ENCODE measurements around the gene SIPA1.
"Not testable (repeated sequence)": the region's sequence is repeated elsewhere in the genome, so short reads cannot be mapped to it uniquely, and the experiment has no call there.

SIPA1 gene

GRCh38 chr11:65634109-65634436, 3.8 kb upstream of the SIPA1 start:
- in situ Hi-C loops (cut with HindIII; ENCODE audit: low sequenced_read_pairs): no loop called here
- TF ChIP-seq CTCF (IDR thresholded peaks at IDR 0.05; ENCODE audit: low read depth, low read length): no peak
- H3K4me3 ChIP-seq (ENCODE audit: low read depth, low read length): no peak overlapping the region

GRCh38 chr11:65634440-65634839, 3.5 kb upstream of the SIPA1 start:
- no peak overlapping the region for H3K4me3 ChIP-seq (ENCODE audit: low read depth, low read length)
- DNase-seq (ENCODE audit: low read depth, low spot score): no peak
- in situ Hi-C loops (cut with HindIII; ENCODE audit: low sequenced_read_pairs): no loop called here
- no peak for TF ChIP-seq CTCF (IDR thresholded peaks at IDR 0.05; ENCODE audit: low read depth, low read length)

More at GRCh38 chr11:65634109-65634436, 3.8 kb upstream of the SIPA1 start:
- no peak for DNase-seq (ENCODE audit: low read depth, low spot score)

GRCh38 chr11:65634905-65635731, 2.8 kb upstream of the SIPA1 start:
- no peak overlapping the region for H3K4me3 ChIP-seq (ENCODE audit: low read depth, low read length)
- in situ Hi-C loops (cut with HindIII; ENCODE audit: low sequenced_read_pairs): no loop called here
- TF ChIP-seq CTCF (IDR thresholded peaks at IDR 0.05; ENCODE audit: low read depth, low read length): no peak
- no peak for DNase-seq (ENCODE audit: low read depth, low spot score)

GRCh38 chr11:65636108-65637031, 1.5 kb upstream of the SIPA1 start:
- no peak for TF ChIP-seq CTCF (IDR thresholded peaks at IDR 0.05; ENCODE audit: low read depth, low read length)
- no peak overlapping the region for H3K4me3 ChIP-seq (ENCODE audit: low read depth, low read length)
- DNase-seq (ENCODE audit: low read depth, low spot score): no peak
- in situ Hi-C loops (cut with HindIII; ENCODE audit: low sequenced_read_pairs): no loop called here

GRCh38 chr11:65637032-65637557, 806 bp upstream of the SIPA1 start:
- no peak for DNase-seq (ENCODE audit: low read depth, low spot score)
- in situ Hi-C loops (cut with HindIII; ENCODE audit: low sequenced_read_pairs): no loop called here
- no peak for TF ChIP-seq CTCF (IDR thresholded peaks at IDR 0.05; ENCODE audit: low read depth, low read length)
- no peak overlapping the region for H3K4me3 ChIP-seq (ENCODE audit: low read depth, low read length)

- in situ Hi-C loops (cut with HindIII; ENCODE audit: low sequenced_read_pairs); H3K4me3 ChIP-seq (ENCODE audit: low read depth, low read length): not testable (repeated sequence)
These were observed 1.3 kb downstream of the SIPA1 start for GRCh38 chr11:65639228-65639597.

More at GRCh38 chr11:65639228-65639597, 1.3 kb downstream of the SIPA1 start:
- DNase-seq (ENCODE audit: low read depth, low spot score): not testable (repeated sequence)
